HG03457 (cell line): ENCODE measurements around the gene WAPL.
A peak's percentile ranks its signal among the peaks of the same experiment; 100 is the strongest.
"Not testable (repeated sequence)": the region's sequence is repeated elsewhere in the genome, so short reads cannot be mapped to it uniquely, and the experiment has no call there.

ENCODE experiments used
- ATAC-seq: cut with Tn5 transposase; IDR thresholded peaks from one replicate; pipeline ENCODE4 v1.9.1; 2021; ENCODE audit warnings: moderate number of reproducible peaks; ENCODE audit not compliant: unreplicated experiment

Gene WAPL

DNA sequence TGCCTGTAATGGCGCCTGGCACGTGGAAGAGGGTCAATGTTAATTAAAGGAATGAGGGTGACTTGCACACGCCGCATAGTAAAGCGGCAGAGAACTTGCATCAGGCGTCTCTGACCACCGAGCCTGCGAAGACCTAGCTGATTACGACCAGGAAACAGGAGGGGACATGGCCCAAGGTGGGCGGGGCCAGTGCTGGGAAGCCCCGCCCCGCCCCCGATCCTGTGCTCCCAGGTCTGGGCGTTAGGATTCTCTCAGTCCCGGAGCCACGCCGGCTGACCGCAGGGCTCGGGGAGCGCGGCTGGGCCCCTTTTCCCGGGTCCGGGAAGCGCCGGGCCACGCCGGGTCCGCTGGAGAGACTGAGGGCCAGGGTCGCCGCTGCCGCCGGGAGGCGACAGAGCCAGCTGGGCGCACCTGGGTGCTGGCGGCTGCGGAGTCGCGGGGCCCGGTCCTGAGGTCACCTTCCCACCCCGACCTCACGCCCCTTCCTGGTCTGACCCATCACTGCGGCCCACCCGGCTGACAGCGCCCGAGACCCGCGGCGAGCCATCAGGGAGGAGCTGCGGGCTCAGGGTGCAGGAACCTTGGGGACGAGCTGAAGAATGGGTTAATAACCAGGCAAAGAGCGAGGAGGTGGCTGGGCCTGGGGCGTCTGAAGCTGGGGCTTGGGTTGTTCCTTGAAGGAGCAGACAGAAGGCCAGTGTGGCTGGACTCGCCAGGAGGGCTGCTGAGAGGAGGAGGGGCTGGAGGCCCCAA, 132.0 kb downstream of the WAPL start:
- ATAC-seq = peak; percentile 71

DNA sequence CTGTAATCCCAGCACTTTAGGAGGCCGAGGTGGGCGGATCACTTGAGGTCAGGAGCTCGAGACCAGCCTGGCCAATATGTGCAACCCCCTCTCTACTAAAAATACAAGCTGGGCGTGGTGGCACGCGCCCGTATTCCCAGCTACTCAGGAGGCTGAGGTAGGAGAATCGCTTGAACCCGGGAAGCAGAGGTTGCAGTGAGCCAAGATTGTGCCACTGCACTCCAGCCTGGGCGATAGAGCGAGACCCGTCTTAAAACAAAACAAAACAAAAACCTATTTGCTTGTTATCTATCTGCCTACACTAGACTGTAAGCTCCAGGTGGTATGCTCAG, 132.5 kb downstream of the WAPL start:
- not testable (repeated sequence) for ATAC-seq

DNA sequence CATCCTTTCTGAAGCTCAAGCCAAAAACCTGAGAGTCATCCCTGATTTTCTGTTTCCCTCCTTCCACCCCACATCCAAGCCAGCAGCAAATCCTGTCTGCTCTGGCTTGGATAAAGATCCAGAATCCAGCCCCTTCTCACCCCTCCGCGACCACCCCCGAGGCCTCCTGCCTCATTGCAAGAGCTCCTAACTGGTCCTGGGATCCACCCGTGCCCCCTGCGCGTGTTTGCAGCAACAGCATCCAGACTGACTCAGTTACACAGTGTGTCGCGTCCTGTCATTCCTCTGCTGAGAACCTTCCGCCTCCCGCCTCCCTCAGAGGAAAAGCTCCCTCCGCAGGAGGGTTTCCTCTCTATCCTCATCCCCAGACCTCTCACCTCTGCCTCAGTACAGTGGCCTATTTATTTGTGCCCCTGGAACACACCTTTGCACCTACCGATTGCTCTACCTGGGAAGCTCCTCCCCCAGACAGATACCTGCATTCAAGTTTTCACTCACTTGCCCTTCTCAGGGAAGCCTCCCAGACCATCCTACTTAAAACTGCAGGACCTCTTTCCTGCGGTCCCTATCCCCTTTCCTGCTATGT, 133.4 kb downstream of the WAPL start:
- no peak for ATAC-seq

DNA sequence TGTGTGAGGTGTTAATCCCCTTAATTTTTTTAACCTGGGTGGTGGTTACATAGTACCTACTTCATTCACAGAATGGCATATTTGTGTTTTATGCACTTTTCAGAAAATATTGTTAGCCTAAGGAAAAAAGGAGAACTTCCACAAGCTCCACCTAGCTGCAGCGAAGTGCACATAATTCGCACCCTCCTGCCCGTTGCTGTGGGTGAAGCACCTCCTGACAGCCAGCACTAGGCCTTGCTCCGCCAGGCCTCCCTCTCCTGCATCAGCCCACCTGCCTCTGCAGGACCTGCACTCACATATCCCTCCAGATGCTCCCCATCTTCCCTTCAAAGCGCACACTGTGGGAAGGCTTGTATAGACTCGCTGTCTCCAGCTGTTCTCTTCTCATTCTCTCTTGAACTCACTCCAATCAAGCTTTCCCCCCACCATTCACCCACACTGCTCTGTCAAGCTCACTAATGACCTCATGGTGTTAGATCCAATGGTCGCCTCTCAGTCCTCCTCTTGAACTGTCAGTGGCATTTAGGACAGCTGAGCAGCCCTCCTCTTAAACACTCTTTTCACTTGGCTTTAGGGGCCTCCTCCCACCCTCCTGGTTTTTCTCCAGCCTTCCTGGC, 134.3 kb downstream of the WAPL start:
- no peak for ATAC-seq

DNA sequence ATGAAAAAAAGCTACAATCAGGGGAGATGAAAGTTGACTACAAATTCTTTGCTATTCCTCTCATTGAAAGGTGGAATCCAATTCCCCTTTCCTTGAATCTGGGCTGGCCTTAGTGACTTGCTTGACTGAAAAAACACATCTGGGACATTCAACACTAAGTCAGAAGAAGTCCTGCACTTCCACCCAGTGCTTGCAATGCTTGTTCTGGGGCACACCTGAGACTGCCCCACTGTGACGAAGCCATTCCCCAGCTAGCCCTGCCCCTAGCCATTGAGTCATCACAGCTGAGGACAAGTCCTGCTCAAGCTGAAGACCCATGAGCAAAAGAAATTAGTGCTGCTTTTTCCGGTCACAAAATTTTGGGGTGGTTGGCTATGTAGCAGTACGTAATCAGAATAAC, 135.8 kb downstream of the WAPL start:
- no peak for ATAC-seq
